Activated B cell treated with CpG ODN at 0.5 μM for 24 hours (primary cell): ENCODE measurements around the gene KIAA1671. TPM values are rescaled to one million over a fixed set of nuclear protein-coding genes. Genes with fewer than 3 reads are reported as not detected.
A peak's percentile ranks its signal among the peaks of the same experiment; 100 is the strongest.
"Not testable (repeated sequence)": the region's sequence is repeated elsewhere in the genome, so short reads cannot be mapped to it uniquely, and the experiment has no call there.

ENCODE experiments used
- ATAC-seq: fragments of 200-7000 bp; cut with Tn5 transposase; one replicate; pipeline ENCODE4 v1.10.0; 2021; ENCODE audit warnings: low read depth, mild to moderate bottlenecking, moderate library complexity
- CTCF ChIA-PET: fragments of 350-600 bp; sonication (Branson Sonifier 250); formaldehyde crosslinking; loops from one replicate; lab custom pipeline; 2021; ENCODE audit warnings: antibody characterized with exemption; lab: Charles Lee
- POLR2A ChIA-PET: fragments of 350-600 bp; sonication (Branson Sonifier 250); formaldehyde crosslinking; loops from one replicate; lab custom pipeline; 2021; ENCODE audit warnings: antibody characterized with exemption; lab: Charles Lee
- DNase-seq: peaks from one replicate; pipeline ENCODE4 v3.0.0; 2022
- H3K27ac Mint-ChIP-seq: one replicate; pipeline ENCODE4 v1.8.0; 2020; ENCODE audit warnings: mixed read lengths
- H3K27me3 Mint-ChIP-seq: one replicate; pipeline ENCODE4 v1.8.0; 2021; ENCODE audit warnings: mixed read lengths
- H3K36me3 Mint-ChIP-seq: one replicate; pipeline ENCODE4 v1.8.0; 2021; ENCODE audit warnings: low read depth, mixed read lengths
- H3K4me1 Mint-ChIP-seq: one replicate; pipeline ENCODE4 v1.8.0; 2021; ENCODE audit warnings: mixed read lengths
- H3K4me3 Mint-ChIP-seq: one replicate; pipeline ENCODE4 v1.8.0; 2020; ENCODE audit warnings: mild to moderate bottlenecking, mixed read lengths
- H3K9me3 Mint-ChIP-seq: one replicate; pipeline ENCODE4 v1.8.0; 2020; ENCODE audit warnings: mixed read lengths
- intact Hi-C: fragments of 100-400 bp; cut with micrococcal nuclease; formaldehyde crosslinking; loops from one replicate; pipeline ENCODE4 v1.15.1; 2024
- total RNA-seq: library from RNA; stranded (reverse); gene quantifications from 2 replicates; pipeline ENCODE4 v1.2.3, GENCODE V29; 2022
- TF ChIP-seq, protein P1 (sequence below): fragments of 200-600 bp; IDR thresholded peaks from one replicate; pipeline ENCODE4 v1.8.0; 2022; ENCODE audit warnings: antibody characterized with exemption, mild to moderate bottlenecking

Gene KIAA1671
- total RNA-seq, 1 donor from 2014 or later = 0.04 TPM

DNA sequence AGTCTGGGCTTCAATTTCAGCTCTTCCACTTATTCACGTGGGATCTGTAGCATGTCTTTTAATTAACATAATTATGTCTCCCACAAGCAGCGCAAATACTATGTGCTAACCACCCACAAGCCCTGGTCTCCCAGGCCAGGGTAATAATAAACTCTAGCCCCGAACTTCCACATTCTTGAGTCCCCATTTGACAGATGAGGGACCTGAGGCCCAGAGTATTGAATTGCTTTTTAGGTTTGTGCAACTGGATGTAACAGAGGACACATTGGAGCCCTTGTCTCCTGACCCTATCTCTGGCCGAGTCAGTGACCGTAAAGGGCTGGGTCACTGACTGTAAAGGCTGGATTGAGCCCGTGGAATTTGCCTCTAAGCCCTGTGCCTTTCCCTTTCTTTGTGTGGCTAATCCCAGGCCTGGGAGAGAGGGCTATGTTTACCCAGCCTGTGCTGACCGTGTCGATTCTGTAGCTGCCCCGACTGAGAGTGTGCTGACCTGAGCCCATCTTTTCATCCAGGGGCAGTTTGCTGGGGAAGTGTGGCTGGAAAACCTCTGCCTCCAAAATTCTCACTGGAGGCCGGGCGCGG, 270.8 kb downstream of the KIAA1671 start:
- ChIA-PET CTCF (no interaction called here), POLR2A (no interaction called here)
- TF ChIP-seq, protein P1, sequence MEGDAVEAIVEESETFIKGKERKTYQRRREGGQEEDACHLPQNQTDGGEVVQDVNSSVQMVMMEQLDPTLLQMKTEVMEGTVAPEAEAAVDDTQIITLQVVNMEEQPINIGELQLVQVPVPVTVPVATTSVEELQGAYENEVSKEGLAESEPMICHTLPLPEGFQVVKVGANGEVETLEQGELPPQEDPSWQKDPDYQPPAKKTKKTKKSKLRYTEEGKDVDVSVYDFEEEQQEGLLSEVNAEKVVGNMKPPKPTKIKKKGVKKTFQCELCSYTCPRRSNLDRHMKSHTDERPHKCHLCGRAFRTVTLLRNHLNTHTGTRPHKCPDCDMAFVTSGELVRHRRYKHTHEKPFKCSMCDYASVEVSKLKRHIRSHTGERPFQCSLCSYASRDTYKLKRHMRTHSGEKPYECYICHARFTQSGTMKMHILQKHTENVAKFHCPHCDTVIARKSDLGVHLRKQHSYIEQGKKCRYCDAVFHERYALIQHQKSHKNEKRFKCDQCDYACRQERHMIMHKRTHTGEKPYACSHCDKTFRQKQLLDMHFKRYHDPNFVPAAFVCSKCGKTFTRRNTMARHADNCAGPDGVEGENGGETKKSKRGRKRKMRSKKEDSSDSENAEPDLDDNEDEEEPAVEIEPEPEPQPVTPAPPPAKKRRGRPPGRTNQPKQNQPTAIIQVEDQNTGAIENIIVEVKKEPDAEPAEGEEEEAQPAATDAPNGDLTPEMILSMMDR = no peak
- Mint-ChIP-seq H3K4me3 (no peak overlapping the region), H3K27ac (no peak overlapping the region), H3K9me3 (no peaks in the 10 kb centered on the region), H3K4me1 (no peaks in the 10 kb centered on the region), H3K36me3 (no peaks in the 10 kb centered on the region), H3K27me3 (peaks cover 9% of the 10 kb centered on the region)
- ATAC-seq (no peak), DNase-seq (no peak)
- intact Hi-C loops = no loop called here

DNA sequence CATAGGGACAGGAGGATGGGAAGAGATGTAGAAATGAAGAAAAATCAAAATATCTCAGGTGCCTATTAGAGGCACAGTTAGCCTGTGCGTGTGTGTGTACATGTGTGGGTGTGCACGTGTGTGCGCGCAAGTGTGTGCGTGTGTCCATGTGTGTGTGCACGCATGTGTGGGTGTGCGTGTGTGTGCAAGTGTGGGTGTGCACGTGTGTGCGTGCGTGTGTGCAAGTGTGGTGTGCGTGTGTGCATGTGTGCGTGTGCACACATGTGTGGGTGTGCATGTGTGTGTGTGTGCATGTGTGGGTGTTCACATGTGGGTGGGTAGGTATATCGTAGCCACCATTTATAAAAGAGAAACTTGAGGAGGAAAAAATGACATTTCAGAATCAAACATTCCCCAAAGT, 276.3 kb downstream of the KIAA1671 start:
- peaks cover 10% of the 10 kb centered on the region for H3K27me3 Mint-ChIP-seq

DNA sequence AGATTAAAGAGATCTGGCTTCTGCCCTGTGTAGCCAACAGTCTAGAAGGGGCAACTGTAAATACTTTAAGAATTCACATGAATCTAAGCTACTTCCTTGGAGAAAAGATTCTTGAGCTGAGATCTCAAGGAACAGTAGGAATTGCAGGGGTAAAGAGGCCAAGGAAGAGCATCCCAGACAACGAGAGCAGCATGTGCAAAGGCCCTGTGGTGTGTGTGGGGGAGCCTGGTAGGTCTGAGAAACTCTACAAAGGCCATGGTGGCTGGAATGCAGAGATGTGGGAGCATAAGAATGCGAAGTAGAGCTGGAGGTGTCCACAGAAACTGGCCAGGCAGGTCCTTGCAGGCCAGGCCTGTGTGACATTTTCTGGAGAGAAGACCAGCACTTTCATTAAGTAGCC, 278.2 kb downstream of the KIAA1671 start:
- H3K27ac Mint-ChIP-seq, H3K9me3 Mint-ChIP-seq, POLR2A ChIA-PET, CTCF ChIA-PET, DNase-seq, ATAC-seq, H3K36me3 Mint-ChIP-seq, H3K4me3 Mint-ChIP-seq, H3K4me1 Mint-ChIP-seq, intact Hi-C loops: not testable (repeated sequence)
- H3K27me3 Mint-ChIP-seq = peaks cover 18% of the 10 kb centered on the region

More for the DNA sequence above, 276.3 kb downstream of the KIAA1671 start:
- ChIA-PET CTCF (no interaction called here), POLR2A (no interaction called here)
- Mint-ChIP-seq H3K27ac (no peak overlapping the region), H3K36me3 (no peaks in the 10 kb centered on the region), H3K9me3 (no peaks in the 10 kb centered on the region), H3K4me3 (no peak overlapping the region), H3K4me1 (no peaks in the 10 kb centered on the region)
- TF ChIP-seq, protein P1 = no peak
- intact Hi-C loops = no loop called here
- DNase-seq (no peak), ATAC-seq (no peak)

DNA sequence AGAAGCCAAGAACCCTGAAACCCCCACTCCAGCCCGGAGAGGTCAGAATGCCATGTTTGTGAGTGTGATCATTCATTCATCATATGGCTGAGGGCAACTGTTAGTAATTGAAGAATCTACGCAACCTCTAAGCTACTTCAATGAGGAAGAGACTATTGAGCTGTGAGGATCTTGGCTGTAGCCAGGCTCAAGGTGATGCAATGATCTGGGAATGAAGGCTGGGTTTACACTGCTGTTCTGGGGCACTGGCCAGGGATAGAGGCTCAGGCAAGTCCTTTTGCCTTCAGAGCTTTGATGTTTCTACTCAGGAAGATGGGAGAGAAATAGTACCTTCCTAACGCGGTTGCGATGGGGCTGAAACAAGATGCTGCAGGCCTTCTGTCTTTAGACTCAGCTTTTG, 279.8 kb downstream of the KIAA1671 start:
- POLR2A ChIA-PET = no interaction called here
- H3K36me3 Mint-ChIP-seq = no peaks in the 10 kb centered on the region

DNA sequence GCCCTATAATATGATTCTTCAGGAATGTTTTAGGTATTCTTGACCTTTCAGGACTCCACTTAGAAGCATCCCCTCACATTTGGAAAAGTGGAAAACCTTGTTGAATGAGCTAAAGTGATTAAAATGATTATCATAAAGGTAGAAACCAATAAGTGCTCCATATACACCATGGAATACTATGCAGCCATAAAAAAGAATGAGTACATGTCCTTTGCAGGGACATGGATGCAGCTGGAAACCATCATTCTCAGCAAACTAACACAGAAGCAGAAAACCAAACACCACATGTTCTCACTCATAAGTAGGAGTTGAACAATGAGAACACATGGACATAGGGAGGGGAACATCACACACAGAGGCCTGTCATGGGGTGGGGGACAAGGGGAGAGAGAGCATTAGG, 281.2 kb downstream of the KIAA1671 start:
- DNase-seq, POLR2A ChIA-PET, H3K9me3 Mint-ChIP-seq, CTCF ChIA-PET, H3K4me1 Mint-ChIP-seq, ATAC-seq, H3K27ac Mint-ChIP-seq, H3K36me3 Mint-ChIP-seq, H3K4me3 Mint-ChIP-seq: not testable (repeated sequence)
- intact Hi-C loops = loop anchor here (2.0 kb wide), 2 partner anchors 49 to 215 kb away; no protein-coding TSS in a partner anchor
- peaks cover 29% of the 10 kb centered on the region for H3K27me3 Mint-ChIP-seq

More for the DNA sequence above, 279.8 kb downstream of the KIAA1671 start:
- no peak overlapping the region for H3K4me3 Mint-ChIP-seq
- ATAC-seq = no peak
- CTCF ChIA-PET = no interaction called here
- H3K27ac Mint-ChIP-seq = no peak overlapping the region
- peaks cover 6% of the 10 kb centered on the region for H3K4me1 Mint-ChIP-seq
- TF ChIP-seq, protein P1 = no peak
- no peak for DNase-seq
- H3K9me3 Mint-ChIP-seq = no peaks in the 10 kb centered on the region
- intact Hi-C loops = no loop called here
- H3K27me3 Mint-ChIP-seq = peaks cover 25% of the 10 kb centered on the region

DNA sequence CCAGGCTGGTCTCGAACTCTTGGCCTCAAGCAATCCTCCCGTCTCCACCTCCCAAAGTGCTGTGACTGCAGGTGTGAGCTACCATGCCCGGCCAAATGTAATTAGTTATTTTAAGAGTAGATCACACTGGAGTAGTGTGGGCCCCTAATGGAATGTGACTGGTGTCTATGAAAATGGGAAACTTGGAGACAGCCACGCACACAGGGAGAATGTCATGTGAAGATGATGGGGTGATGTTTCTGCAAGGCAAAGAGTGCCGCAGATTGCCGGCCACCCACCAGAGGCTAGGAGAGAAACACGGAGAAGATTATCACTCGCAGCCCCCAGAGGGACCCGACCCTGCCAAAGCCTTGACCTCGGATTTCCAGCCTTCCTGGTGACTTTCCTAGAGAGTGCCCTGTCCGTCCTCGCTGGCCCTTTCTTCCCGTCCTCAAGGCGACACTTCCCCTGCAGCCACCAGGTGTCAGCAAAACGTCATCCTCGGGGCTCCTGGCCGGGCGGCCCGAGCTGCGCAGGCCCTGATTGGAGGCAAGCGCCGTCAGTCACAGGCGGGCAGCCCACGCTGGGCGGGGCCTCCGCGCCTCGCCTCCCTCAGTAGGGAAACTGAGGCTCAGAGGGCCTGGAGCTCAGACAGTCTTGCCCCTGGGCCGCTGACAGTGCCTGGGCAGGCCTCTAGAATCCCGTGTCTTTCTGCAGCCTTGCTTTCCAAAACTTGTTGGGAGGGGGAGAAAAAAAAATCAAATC, 283.2 kb downstream of the KIAA1671 start:
- DNase-seq (peak; percentile 56), ATAC-seq (peak; percentile 89)
- no peaks in the 10 kb centered on the region for H3K9me3 Mint-ChIP-seq
- peaks cover 29% of the 10 kb centered on the region for H3K27me3 Mint-ChIP-seq
- TF ChIP-seq, protein P1 = no peak
- H3K4me1 Mint-ChIP-seq = peaks cover 6% of the 10 kb centered on the region
- H3K27ac Mint-ChIP-seq = no peak overlapping the region
- H3K4me3 Mint-ChIP-seq = no peak overlapping the region
- ChIA-PET CTCF (interaction anchor here (1.0 to 1.4 kb wide), 4 partner anchors 96 to 121 kb away, joined by 3 to 4 read pairs (median 3); no protein-coding TSS in a partner anchor), POLR2A (no interaction called here)
- intact Hi-C loops = loop anchor here (2.0 kb wide), 3 partner anchors 47 to 1095 kb away; no protein-coding TSS in a partner anchor
- no peaks in the 10 kb centered on the region for H3K36me3 Mint-ChIP-seq
